ENCODE measurements around the gene CENPN. TPM values are rescaled to one million over a fixed set of nuclear protein-coding genes. Genes with fewer than 3 reads are reported as not detected.

Gene CENPN
- total and polyA plus RNA-seq, 10 of the 15 experiments (the other 5 are each of a cell fraction or from before 2014, with no cell fraction given), result 39.8 to 143 (median 66.8) TPM

DNA sequence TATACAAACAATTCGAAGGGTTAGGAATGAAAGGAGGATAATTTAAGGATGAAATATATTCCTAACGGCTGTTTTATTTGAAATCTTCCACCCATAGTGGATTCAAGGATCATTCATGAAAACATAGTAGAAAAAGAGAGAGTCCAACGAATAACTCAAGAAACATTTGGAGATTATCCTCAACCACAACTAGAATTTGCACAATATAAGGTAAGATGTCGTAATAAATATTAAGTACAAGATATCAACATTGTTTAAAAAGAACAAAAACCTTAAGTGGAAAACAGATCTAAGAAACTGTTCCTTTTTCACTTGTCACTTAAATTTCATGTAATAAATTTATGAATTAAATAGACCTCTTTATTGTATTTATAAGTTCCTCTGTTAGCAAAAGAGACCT lies 19.4 kb downstream of the CENPN start (continued):
- TF ChIP-seq IRF5 (IDR thresholded peaks at IDR 0.05; ENCODE audit: borderline replicate concordance), result no peak
- no peak for TF ChIP-seq MXI1 (IDR thresholded peaks at IDR 0.05; ENCODE audit: low read depth, low read length)

GRCh38 chr16:81029930-81030604 lies 23.1 kb downstream of the CENPN start:
- H3K36me3 ChIP-seq (ENCODE audit: control insufficient read depth in 2 of 2, insufficient read depth in 2 of 2, low read length in 1 of 2), result peaks cover 0 to 13% of the 10 kb centered on the region in 2 experiments
- ChIA-PET RAD21 (ENCODE audit: unreplicated experiment) (no interaction called here), CTCF (interaction anchor here (0.7 to 1.6 kb wide), 2 partner anchors 26 to 33 kb away, joined by 3 to 5 read pairs; no protein-coding TSS in a partner anchor), SMC1A (ENCODE audit: uncharacterized antibody, unreplicated experiment) (interaction anchor here (1.6 kb wide), 1 partner anchor 12 kb away, joined by 5 read pairs; no protein-coding TSS in a partner anchor), POLR2A (interaction anchor here (0.9 kb wide), 1 partner anchor 32 kb away, joined by 3 read pairs; no protein-coding TSS in a partner anchor)
- FAIRE-seq, result no peak
- intact Hi-C loops (cut with micrococcal nuclease; ENCODE audit: unreplicated experiment) (no loop called here), in situ Hi-C loops (cut with MboI) (loop anchor here (5.0 kb wide), 1 partner anchor 707 kb away; no protein-coding TSS in a partner anchor)
- 90% methylated on average over 11 of the region's 11 CpGs for WGBS (ENCODE audit: insufficient coverage, insufficient replicate concordance, low lambda C conversion rate, missing lambda C conversion rate)
- no peaks in the 10 kb centered on the region for H3K27me3 ChIP-seq (replicated peaks in 1 of 2; ENCODE audit: control insufficient read depth in 2 of 2, insufficient read depth in 2 of 2, low read length in 1 of 2)
- no peak overlapping the region for H3K9ac ChIP-seq (ENCODE audit: control insufficient read depth, insufficient read depth, low read length)
- no peak for DNase-seq (ENCODE audit: low read depth, low spot score)
- H3K4me1 ChIP-seq (ENCODE audit: control insufficient read depth, insufficient read depth, low read length), result no peaks in the 10 kb centered on the region
- ATAC-seq, result no peak
- H3K79me2 ChIP-seq (ENCODE audit: control insufficient read depth, insufficient read depth, low read length), result no peaks in the 10 kb centered on the region
- no peak overlapping the region for H3K27ac ChIP-seq (ENCODE audit: control insufficient read depth, insufficient read depth)
- no TSS peak for BruUV-seq (replicated peaks)
- H2AFZ ChIP-seq (ENCODE audit: control insufficient read depth, low read depth, low read length), result no peak overlapping the region
- H3K4me2 ChIP-seq (ENCODE audit: control insufficient read depth, insufficient read depth), result no peak overlapping the region
- TF ChIP-seq CHD2 (IDR thresholded peaks at IDR 0.05; ENCODE audit: borderline replicate concordance, low read depth, low read length) (no peak), NBN (IDR thresholded peaks at IDR 0.05) (no peak), ATF7 (IDR thresholded peaks at IDR 0.05; ENCODE audit: low read depth) (no peak), HCFC1 (IDR thresholded peaks at IDR 0.05; ENCODE audit: low read length) (no peak), KLF5 (IDR thresholded peaks at IDR 0.05; ENCODE audit: partially characterized antibody) (no peak), NFYA (IDR thresholded peaks at IDR 0.05; ENCODE audit: borderline replicate concordance, low read depth, low read length) (no peak), TBL1XR1 (IDR thresholded peaks at IDR 0.05; ENCODE audit: low read depth, low read length) (no peak), ASH2L (IDR thresholded peaks at IDR 0.05; ENCODE audit: borderline replicate concordance, low read depth) (no peak), NR2F1 (conservative IDR thresholded peaks at IDR 0.05) (no peak)
- no peaks in the 10 kb centered on the region for H4K20me1 ChIP-seq (ENCODE audit: control insufficient read depth, insufficient read depth)
- H3K9me3 ChIP-seq (replicated peaks; ENCODE audit: control insufficient read depth, insufficient read depth, low read length), result no peaks in the 10 kb centered on the region; the same call in 2 of the 3 replicates
- H3K4me3 ChIP-seq, result no peak overlapping the region

Data from GM12878 (cell line).